OCI-LY7 (cell line): ENCODE data around the gene MAGOH.

Experiments
- EZH2phosphoT487 ChIP-seq: fragments of 200-600 bp; sonication (generic); IDR thresholded peaks from 2 replicates; pipeline ENCODE4 v1.6.1; 2018; ENCODE audit warnings: low read depth, borderline replicate concordance, mild to moderate bottlenecking, mixed run types, antibody characterized with exemption, low read length, moderate library complexity, mixed read lengths
- TF ChIP-seq, protein P1 (sequence below): fragments of 200-600 bp; sonication (generic); conservative IDR thresholded peaks from 2 replicates; pipeline ENCODE4 v1.5.1; 2014; ENCODE audit warnings: mild to moderate bottlenecking, antibody characterized with exemption, low read length, moderate library complexity, mixed read lengths

GRCh38 chr1:53272349-53272748, 34.0 kb upstream of the MAGOH start:
- TF ChIP-seq, protein P1, sequence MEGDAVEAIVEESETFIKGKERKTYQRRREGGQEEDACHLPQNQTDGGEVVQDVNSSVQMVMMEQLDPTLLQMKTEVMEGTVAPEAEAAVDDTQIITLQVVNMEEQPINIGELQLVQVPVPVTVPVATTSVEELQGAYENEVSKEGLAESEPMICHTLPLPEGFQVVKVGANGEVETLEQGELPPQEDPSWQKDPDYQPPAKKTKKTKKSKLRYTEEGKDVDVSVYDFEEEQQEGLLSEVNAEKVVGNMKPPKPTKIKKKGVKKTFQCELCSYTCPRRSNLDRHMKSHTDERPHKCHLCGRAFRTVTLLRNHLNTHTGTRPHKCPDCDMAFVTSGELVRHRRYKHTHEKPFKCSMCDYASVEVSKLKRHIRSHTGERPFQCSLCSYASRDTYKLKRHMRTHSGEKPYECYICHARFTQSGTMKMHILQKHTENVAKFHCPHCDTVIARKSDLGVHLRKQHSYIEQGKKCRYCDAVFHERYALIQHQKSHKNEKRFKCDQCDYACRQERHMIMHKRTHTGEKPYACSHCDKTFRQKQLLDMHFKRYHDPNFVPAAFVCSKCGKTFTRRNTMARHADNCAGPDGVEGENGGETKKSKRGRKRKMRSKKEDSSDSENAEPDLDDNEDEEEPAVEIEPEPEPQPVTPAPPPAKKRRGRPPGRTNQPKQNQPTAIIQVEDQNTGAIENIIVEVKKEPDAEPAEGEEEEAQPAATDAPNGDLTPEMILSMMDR: no peak
- TF ChIP-seq EZH2phosphoT487: no peak
